ENCODE data around the gene MYOD1.

DNA sequence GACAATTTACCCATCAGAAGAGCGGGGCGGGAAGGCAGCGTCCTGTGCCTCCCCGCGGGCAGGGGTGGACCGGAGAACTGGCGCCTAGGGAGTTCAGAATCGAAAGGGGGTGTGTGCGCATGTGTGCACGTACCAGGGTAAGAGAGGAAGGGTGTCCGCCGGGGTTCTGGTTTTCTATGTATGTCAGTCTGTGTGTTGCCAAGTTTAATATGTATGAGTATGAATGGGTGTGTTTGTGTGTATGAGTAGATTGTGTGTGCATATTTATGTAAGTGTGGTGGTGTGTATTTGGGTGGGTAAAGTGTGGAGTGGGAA is 17.2 kb downstream of the MYOD1 start:
- TF ChIP-seq SIN3A (IDR thresholded peaks at IDR 0.05; ENCODE audit: borderline replicate concordance, insufficient read depth, low read length) (no peak), POLR2AphosphoS5 (IDR thresholded peaks at IDR 0.05; ENCODE audit: low read depth, low read length) (no peak)
- TF ChIP-seq, protein P1, sequence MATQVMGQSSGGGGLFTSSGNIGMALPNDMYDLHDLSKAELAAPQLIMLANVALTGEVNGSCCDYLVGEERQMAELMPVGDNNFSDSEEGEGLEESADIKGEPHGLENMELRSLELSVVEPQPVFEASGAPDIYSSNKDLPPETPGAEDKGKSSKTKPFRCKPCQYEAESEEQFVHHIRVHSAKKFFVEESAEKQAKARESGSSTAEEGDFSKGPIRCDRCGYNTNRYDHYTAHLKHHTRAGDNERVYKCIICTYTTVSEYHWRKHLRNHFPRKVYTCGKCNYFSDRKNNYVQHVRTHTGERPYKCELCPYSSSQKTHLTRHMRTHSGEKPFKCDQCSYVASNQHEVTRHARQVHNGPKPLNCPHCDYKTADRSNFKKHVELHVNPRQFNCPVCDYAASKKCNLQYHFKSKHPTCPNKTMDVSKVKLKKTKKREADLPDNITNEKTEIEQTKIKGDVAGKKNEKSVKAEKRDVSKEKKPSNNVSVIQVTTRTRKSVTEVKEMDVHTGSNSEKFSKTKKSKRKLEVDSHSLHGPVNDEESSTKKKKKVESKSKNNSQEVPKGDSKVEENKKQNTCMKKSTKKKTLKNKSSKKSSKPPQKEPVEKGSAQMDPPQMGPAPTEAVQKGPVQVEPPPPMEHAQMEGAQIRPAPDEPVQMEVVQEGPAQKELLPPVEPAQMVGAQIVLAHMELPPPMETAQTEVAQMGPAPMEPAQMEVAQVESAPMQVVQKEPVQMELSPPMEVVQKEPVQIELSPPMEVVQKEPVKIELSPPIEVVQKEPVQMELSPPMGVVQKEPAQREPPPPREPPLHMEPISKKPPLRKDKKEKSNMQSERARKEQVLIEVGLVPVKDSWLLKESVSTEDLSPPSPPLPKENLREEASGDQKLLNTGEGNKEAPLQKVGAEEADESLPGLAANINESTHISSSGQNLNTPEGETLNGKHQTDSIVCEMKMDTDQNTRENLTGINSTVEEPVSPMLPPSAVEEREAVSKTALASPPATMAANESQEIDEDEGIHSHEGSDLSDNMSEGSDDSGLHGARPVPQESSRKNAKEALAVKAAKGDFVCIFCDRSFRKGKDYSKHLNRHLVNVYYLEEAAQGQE (IDR thresholded peaks at IDR 0.05; ENCODE audit: insufficient read depth in 1 of 2, low read depth in 2 of 2, low read length in 2 of 2): no peak

Measured in PFSK-1 (cell line).